K562 (cell line): ENCODE measurements around the gene HMCN1. TPM values are rescaled to one million over a fixed set of nuclear protein-coding genes. Genes with fewer than 3 reads are reported as not detected.

Experiments
- ATAC-seq: fragments of 200-7000 bp; cut with Tn5 transposase; 3 replicates; pipeline ENCODE4 v1.9.1; 2020; ENCODE audit warnings: moderate library complexity
- BruUV-seq: library from RNA; stranded (reverse); fragments of 400-500 nt; replicated peaks from 2 replicates; lab custom pipeline; 2021; lab: Mats Ljungman, UMichigan
- CTCF ChIA-PET: fragments of 300-600 bp; formaldehyde crosslinking; extraction: SDS; loops from one replicate; lab custom pipeline; 2021; ENCODE audit warnings: low intra/inter-chr PET ratio; lab: Yijun Ruan, JAX
- POLR2A ChIA-PET: fragments of 300-600, 350-650 bp; sonication (Branson Sonifier 250); formaldehyde crosslinking; extraction: SDS; loops from one replicate; lab custom pipeline; 2021; ENCODE audit warnings: antibody characterized with exemption, inconsistent platforms; lab: Yijun Ruan, JAX
- DNase-seq, 4 experiments: peaks; one replicate each; pipeline versions ENCODE4 v3.0.0 to v3.0.0-alpha.2; 2011 to 2018; ENCODE audit warnings: low spot score in 3 of 4, mixed read lengths in 3 of 4; ENCODE audit errors: extremely low read depth in 1 of 4
- FAIRE-seq: peaks from 2 replicates; lab custom pipeline; 2011; peaks lifted over from hg19 to GRCh38; lab: Jason Lieb, UNC
- H2AFZ ChIP-seq: 2 replicates; pipeline ENCODE4 v1.6.0; 2011; ENCODE audit warnings: low read depth, low read length, control low read depth, inconsistent platforms
- H3K27ac ChIP-seq: fragments of 200-600 bp; 3 replicates; pipeline ENCODE4 v1.8.0; 2011; ENCODE audit warnings: low read depth, mild to moderate bottlenecking, control low read depth, inconsistent platforms, low read length, moderate library complexity, mixed read lengths; ENCODE audit errors: extremely low read depth
- H3K27me3 ChIP-seq, 2 experiments: fragments of 300-600 bp in 1 of 2; 2 replicates in 1 of 2; 3 replicates in 1 of 2; pipeline versions ENCODE4 v1.6.0 to v1.8.0; 2011; ENCODE audit warnings: inconsistent platforms in 2 of 2, low read length in 2 of 2, mild to moderate bottlenecking in 1 of 2, mixed read lengths in 1 of 2, moderate library complexity in 1 of 2; ENCODE audit not compliant: control insufficient read depth in 2 of 2, insufficient read depth in 2 of 2
- H3K36me3 ChIP-seq: fragments of 300-600 bp; 3 replicates; pipeline ENCODE4 v1.8.0; 2011; ENCODE audit warnings: mild to moderate bottlenecking, low read length, inconsistent platforms; ENCODE audit not compliant: control insufficient read depth, insufficient read depth
- H3K4me1 ChIP-seq, 2 experiments: fragments of 200-600 bp in 1 of 2; replicated peaks in 1 of 2; 2 replicates in 1 of 2; 3 replicates in 1 of 2; pipeline versions ENCODE4 v1.5.1 to v1.8.0; 2011; ENCODE audit warnings: inconsistent platforms in 2 of 2, low read length in 2 of 2, mild to moderate bottlenecking in 1 of 2, mixed read lengths in 1 of 2, moderate library complexity in 1 of 2; ENCODE audit not compliant: control insufficient read depth in 2 of 2, insufficient read depth in 2 of 2
- H3K4me2 ChIP-seq: 2 replicates; pipeline ENCODE4 v1.6.1; 2011; ENCODE audit warnings: low read length, control low read depth, inconsistent platforms, mixed read lengths; ENCODE audit not compliant: insufficient read depth
- H3K4me3 ChIP-seq: fragments of 200-600 bp; sonication (generic), shearing (Covaris generic); 2 replicates; pipeline ENCODE4 v1.5.1; 2016; ENCODE audit warnings: control low read depth, inconsistent platforms
- H3K79me2 ChIP-seq: fragments of 200-600 bp; 3 replicates; pipeline ENCODE4 v1.8.0; 2011; ENCODE audit warnings: low read length, inconsistent platforms; ENCODE audit not compliant: control insufficient read depth, insufficient read depth
- H3K9ac ChIP-seq, 2 experiments: 2 replicates each; pipeline versions ENCODE4 v1.6.0 to v1.6.1; 2011; ENCODE audit warnings: low read depth in 2 of 2, low read length in 2 of 2, control low read depth in 1 of 2, inconsistent platforms in 1 of 2, mild to moderate bottlenecking in 1 of 2, mixed read lengths in 1 of 2; ENCODE audit not compliant: insufficient read depth in 1 of 2
- H3K9me1 ChIP-seq: one replicate; pipeline ENCODE4 v1.6.0; 2011; ENCODE audit warnings: inconsistent platforms, mild to moderate bottlenecking, low read length, moderate library complexity; ENCODE audit not compliant: control insufficient read depth, insufficient read depth
- H3K9me3 ChIP-seq: replicated peaks from 2 replicates; pipeline ENCODE4 v1.5.1; 2011; ENCODE audit warnings: low read depth, low read length, inconsistent platforms; ENCODE audit not compliant: control insufficient read depth, insufficient read depth
- H4K20me1 ChIP-seq: replicated peaks from 2 replicates; pipeline ENCODE4 v1.6.1; 2011; ENCODE audit warnings: low read length, inconsistent platforms, mixed read lengths; ENCODE audit not compliant: control insufficient read depth, insufficient read depth
- ETV1 ChIP-seq: fragments of 450-650 bp; conservative IDR thresholded peaks from 2 replicates; pipeline ENCODE4 v1.6.1; 2016; ENCODE audit warnings: missing genetic modification characterization, control low read depth, low read depth, missing compliant biosample characterization
- FOXJ2 ChIP-seq: fragments of 200-800 bp; sonication (Bioruptor generic); IDR thresholded peaks from 2 replicates; pipeline ENCODE4 v1.6.1; 2016; ENCODE audit warnings: missing genetic modification characterization, missing compliant biosample characterization
- GABPA ChIP-seq: fragments of 200-800 bp; sonication (Bioruptor generic); conservative IDR thresholded peaks from 2 replicates; pipeline ENCODE4 v1.6.1; 2016; ENCODE audit warnings: low read depth, missing genetic modification characterization, missing compliant biosample characterization
- GTF3C2 ChIP-seq: IDR thresholded peaks from 3 replicates; pipeline ENCODE4 v1.6.1; 2011; ENCODE audit warnings: borderline replicate concordance, mild to moderate bottlenecking, moderate library complexity; ENCODE audit not compliant: insufficient read length; ENCODE audit errors: extremely low read depth
- MXD1 ChIP-seq: fragments of 250-450 bp; sonication (Bioruptor Pico); IDR thresholded peaks from 2 replicates; pipeline ENCODE4 v1.8.0; 2021; ENCODE audit warnings: borderline replicate concordance, mild to moderate bottlenecking, moderate library complexity; ENCODE audit not compliant: poor library complexity, severe bottlenecking
- SMAD1 ChIP-seq: fragments of 150-350 bp; IDR thresholded peaks from 2 replicates; pipeline ENCODE4 v1.6.1; 2014; ENCODE audit warnings: low read length, low read depth; ENCODE audit not compliant: partially characterized antibody
- ZBTB40 ChIP-seq, 2 experiments: fragments of 450-650 bp in 1 of 2; sonication (generic) in 1 of 2; formaldehyde crosslinking in 1 of 2; IDR thresholded peaks; 2 replicates each; pipeline versions ENCODE4 v1.7.1 to v1.9.0; 2016 to 2022; ENCODE audit warnings: inconsistent platforms in 1 of 2, mild to moderate bottlenecking in 1 of 2, missing genetic modification reagents in 1 of 2
- WGBS: fragments of 100-300 bp; shearing (Covaris generic); methylation state at CpG from one replicate; pipeline ENCODE4 v1.1.6; 2016; ENCODE audit warnings: low coverage, mixed read lengths; ENCODE audit not compliant: insufficient coverage; ENCODE audit errors: missing lambda C conversion rate; 5-methylcytosine and 5-hydroxymethylcytosine counted together
- in situ Hi-C: fragments of 300-500 bp; cut with MboI; formaldehyde crosslinking; loops from 4 replicates; pipeline ENCODE4 v1.15.0; 2018; ENCODE audit warnings: inconsistent platforms, mixed read lengths
- intact Hi-C: fragments of 100-400 bp; cut with micrococcal nuclease; formaldehyde crosslinking; loops from 2 replicates; pipeline ENCODE4 v1.14.2; 2022
- polyA plus RNA-seq, 8 experiments: library from polyadenylated mRNA; depleted of rRNA in 4 of 8; stranded (reverse) in 5 of 8; unstranded in 3 of 8; fragments of >200 nt; fragmentation: Nextera tagmentation in 2 of 8; fragmentation: Illumina TruSeq in 1 of 8; extraction: Ambion mirVana in 2 of 8; extraction: Trizol in 1 of 8; gene quantifications; 2 replicates each; pipeline versions ENCODE4 v1.2.1 to v1.2.3, GENCODE V29; 2011 to 2014; ENCODE audit warnings: inconsistent platforms in 1 of 8, missing spikeins in 1 of 8
- total RNA-seq, 7 experiments: library from RNA; depleted of rRNA in 6 of 7; stranded (reverse); fragments of >200 nt in 6 of 7; fragmentation: Illumina TruSeq in 2 of 7; extraction: Trizol in 2 of 7; gene quantifications; 2 replicates each; pipeline versions ENCODE4 v1.2.1 to v1.2.3, GENCODE V29; 2011 to 2021; ENCODE audit warnings: low replicate concordance in 1 of 7

Gene HMCN1
- total and polyA plus RNA-seq, 9 of the 15 experiments (the other 6 are each of a cell fraction or from before 2014, with no cell fraction given): 0.07 to 0.36 (median 0.21) TPM

- in situ Hi-C loops: no loop called here
- TF ChIP-seq ZBTB40 (IDR thresholded peaks at IDR 0.05) (peak; percentile 33; the same call in 1 of the 2 replicates), ZBTB40 (CRISPR knock-in tag; IDR thresholded peaks at IDR 0.05) (no peak), ETV1 (tag) (peak; percentile 42; the same call in 1 of the 2 replicates), MXD1 (CRISPR knock-in tag) (no peak), GABPA (tag) (peak; percentile 75), FOXJ2 (tag) (no peak), GTF3C2 (no peak), SMAD1 (no peak)
Observed at GRCh38 chr1:186093437-186093836, 359.2 kb downstream of the HMCN1 start.

More at GRCh38 chr1:186093437-186093836, 359.2 kb downstream of the HMCN1 start:
- CTCF ChIA-PET: no interaction called here
- BruUV-seq: no TSS peak
- Histone ChIP-seq H3K27me3 (no peaks in the 10 kb centered on the region), H3K4me2 (no peak overlapping the region), H4K20me1 (no peaks in the 10 kb centered on the region), H3K9me3 (no peaks in the 10 kb centered on the region), H2AFZ (peak overlapping the region; percentile 43), H3K9ac (no peak overlapping the region), H3K27ac (no peak overlapping the region), H3K9me1 (no peaks in the 10 kb centered on the region), H3K4me3 (no peak overlapping the region), H3K4me1 (no peaks in the 10 kb centered on the region), H3K36me3 (no peaks in the 10 kb centered on the region), H3K79me2 (no peaks in the 10 kb centered on the region)
- no peak for FAIRE-seq
- peak; percentile 68 for ATAC-seq
- POLR2A ChIA-PET: interaction anchor here (0.6 to 1.3 kb wide), 3 partner anchors 9 to 430 kb away, joined by 3 to 4 read pairs (median 4); no protein-coding TSS in a partner anchor
- WGBS: 0% methylated on average over 2 of the region's 2 CpGs
- no peak for DNase-seq
- intact Hi-C loops: no loop called here
